HG03175 (cell line): ENCODE measurements around the gene MPP3.
"Not testable (repeated sequence)": the region's sequence is repeated elsewhere in the genome, so short reads cannot be mapped to it uniquely, and the experiment has no call there.

Experiments
- ATAC-seq: cut with Tn5 transposase; IDR thresholded peaks from one replicate; pipeline ENCODE4 v1.9.1; 2021; ENCODE audit warnings: mild to moderate bottlenecking, moderate library complexity; ENCODE audit not compliant: unreplicated experiment

The MPP3 gene

GRCh38 chr17:43832976-43833829, at the start of gene MPP3:
Gene MPP3 (minus strand): TSS chr17:43833146. CDS start chr17:43831906, 1,240 bp downstream.
- ATAC-seq, result no peak

GRCh38 chr17:43881758-43882505, 49.0 kb upstream of the MPP3 start:
- no peak for ATAC-seq

GRCh38 chr17:43881181-43881580, 48.2 kb upstream of the MPP3 start:
- ATAC-seq, result no peak

DNA sequence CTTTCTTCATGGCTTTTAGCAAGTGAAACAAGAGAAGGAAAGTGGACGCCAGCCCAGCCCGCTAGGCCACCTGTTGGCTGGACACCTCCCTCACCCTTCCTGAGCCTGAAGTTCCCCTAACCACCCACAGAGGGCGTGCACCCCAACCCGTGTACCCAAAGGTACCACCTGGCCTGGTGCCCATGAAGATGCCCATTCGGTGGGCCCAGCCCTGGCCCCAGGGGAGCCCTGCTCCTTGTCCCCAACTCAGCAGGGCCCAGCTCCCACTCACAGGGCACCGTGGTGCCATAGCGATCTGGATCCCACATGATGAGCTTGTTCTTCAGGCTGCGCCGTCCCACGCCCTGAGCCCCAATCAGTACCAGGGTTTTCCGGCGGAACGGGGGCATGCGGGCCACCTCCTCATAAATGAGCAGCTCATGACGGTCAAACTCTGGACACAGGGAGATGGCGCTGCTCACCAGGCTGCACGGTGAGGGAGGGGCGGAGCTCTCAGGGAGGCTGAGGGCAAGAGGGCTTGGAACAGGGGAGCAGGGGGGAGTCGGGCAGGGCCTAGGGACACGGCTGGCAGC, 47.6 kb upstream of the MPP3 start:
- no peak for ATAC-seq

DNA sequence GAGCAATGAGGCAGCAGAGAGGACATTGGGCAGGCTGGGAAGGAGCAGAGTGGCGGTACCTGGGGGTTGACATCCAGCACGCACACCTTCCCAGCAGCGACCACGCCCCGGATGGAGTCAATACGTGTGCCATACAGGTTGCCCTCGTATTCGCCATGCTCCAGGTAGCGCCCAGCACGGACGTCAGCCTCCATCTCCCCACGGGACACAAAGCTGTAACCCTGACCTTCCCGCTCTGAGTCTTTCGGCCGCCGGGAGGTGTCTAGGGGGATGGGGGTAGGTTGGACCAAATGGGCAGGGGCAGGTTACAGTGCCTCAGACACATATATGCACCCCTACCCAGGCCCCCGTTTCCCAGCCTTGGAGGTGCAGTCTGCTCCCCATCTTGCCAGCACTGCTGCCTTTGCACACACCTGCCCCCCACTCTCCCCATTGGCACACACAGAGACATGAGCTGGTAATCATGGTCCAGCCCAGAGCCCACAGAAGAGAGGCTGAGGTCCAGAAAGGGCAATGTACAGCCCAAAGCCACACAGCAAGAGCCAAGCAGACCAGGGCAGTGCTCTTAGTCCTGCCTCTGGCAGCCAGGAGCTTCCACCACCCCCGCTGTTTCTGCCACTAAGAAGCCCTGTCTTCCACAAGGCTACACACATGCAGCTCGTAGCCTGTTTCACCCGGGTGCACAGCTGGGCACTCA, 46.9 kb upstream of the MPP3 start:
- ATAC-seq, result no peak

DNA sequence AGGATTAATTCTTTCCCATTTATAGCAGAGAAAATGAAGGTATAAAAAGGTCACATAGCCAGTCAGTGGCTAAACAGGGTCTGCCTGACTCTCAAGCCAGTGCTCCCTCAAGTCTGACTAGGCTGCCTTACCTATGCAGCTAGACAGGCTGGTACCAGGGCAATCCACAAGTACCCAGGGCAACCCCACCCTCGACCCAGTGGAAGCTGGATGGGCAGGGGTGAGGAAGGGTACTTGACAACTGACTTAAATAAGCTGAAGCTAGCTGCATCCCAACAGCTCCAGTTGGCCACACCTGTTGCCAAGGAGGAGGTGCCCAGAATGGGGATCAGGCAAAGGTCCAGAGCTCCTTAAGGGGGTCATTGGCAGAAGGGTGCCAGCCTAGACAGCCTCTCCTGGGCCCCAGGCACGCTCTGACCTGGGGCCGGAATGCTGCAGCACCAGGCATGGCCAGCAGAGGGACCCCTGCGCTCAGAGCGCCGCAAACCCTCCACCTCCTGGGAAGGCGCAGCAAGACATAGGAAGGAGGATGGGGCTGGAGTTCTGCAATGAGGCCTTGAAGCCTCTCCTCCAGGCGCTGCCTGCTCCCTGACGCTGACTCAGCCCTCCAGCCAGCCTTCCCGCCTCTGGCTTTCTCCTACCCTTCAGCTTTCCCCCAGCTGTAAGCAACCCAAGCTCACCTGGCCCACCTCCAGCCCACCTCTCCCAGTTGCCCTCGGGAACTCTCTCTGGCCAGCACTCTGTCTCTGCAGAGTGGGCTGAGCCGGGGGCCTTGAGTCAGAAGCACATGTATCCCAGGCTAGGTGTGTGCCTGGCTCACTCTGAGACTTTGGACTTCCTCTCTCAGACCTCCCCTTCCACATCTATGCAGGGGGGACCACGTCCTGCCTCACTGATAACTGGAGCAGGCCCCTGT, 45.6 kb upstream of the MPP3 start:
- peak; percentile 47 for ATAC-seq

DNA sequence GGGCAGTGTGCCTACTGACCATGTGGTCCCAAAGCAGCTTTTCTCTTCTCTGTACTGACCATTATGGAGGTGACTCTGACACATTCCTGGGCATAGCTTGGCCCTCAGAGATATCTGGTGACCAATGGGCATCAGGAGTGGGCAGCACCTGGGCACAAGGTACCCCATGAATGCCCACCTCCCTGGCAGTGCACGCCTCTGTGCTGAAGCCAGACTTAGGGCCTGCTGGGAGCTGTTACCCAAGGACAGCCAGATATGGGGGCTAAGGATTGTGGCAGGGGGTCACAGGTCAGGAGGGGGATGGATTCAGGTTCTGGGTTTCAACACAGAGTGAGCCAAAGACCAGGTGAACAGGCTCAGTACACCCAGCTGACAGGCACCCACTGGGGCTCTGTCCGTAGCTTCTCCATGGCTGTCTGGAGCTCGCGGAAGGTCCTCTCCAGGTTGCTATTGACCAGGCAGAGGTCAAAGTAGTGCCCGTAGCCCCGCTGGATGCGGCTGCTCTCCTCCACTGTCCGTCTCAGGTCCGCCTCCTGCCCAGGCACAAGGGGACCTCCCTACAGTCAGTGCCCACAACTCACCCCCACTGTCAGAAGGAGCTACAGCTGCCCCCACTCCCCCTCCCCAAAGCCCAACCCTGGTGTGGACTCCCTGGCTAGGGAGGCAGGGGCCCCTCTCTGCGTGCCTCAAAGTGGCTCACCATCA, 44.7 kb upstream of the MPP3 start:
- ATAC-seq, result no peak

GRCh38 chr17:43877031-43877430, 44.1 kb upstream of the MPP3 start:
- no peak for ATAC-seq

- ATAC-seq, result no peak
Observed at GRCh38 chr17:43875476-43876147, 42.7 kb upstream of the MPP3 start.

- ATAC-seq, result no peak
Observed at GRCh38 chr17:43874293-43874692, 41.3 kb upstream of the MPP3 start.

GRCh38 chr17:43873815-43874214, 40.9 kb upstream of the MPP3 start:
- no peak for ATAC-seq

DNA sequence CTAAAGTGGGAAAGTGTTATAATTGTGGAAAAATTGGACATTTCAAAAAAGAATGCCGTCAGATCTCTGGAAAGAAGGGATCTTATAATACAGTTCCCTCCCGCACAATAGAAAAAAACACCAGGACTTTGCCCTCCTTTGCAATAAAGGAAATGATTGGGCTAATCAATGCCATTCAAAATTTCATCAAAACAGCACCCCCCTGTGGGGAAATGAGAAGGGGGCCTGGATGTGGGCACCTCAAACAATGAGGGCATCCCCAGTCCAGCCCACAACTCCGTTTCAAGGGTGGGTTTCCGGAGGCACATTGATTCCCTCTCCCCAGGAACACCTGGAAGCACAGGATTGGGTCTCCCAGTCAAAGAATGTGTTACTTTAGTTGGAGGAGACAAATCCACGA, 40.1 kb upstream of the MPP3 start:
- ATAC-seq, result no peak

- no peak for ATAC-seq
Observed at GRCh38 chr17:43871946-43872690, 39.2 kb upstream of the MPP3 start.

- not testable (repeated sequence) for ATAC-seq
Observed at GRCh38 chr17:43869031-43869430, 36.1 kb upstream of the MPP3 start.

- ATAC-seq, result no peak
Observed at GRCh38 chr17:43868226-43868994, 35.5 kb upstream of the MPP3 start.

GRCh38 chr17:43864161-43864984, 31.4 kb upstream of the MPP3 start:
- ATAC-seq, result no peak

DNA sequence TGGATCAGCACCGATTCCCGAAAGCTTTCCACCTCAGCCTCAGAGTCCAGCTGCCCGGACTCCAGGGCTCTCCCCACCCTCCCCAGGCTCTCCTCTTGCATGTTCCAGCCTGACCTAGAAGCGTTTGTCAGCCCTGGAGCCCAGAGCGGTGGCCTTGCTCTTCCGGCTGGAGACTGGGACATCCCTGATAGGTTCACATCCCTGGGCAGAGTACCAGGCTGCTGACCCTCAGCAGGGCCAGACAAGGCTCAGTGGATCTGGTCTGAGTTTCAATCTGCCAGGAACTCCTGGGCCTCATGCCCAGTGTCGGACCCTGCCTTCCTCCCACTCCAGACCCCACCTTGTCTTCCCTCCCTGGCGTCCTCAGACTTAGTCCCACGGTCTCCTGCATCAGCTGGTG, 29.0 kb upstream of the MPP3 start:
- no peak for ATAC-seq
